Mesendoderm (in vitro differentiated cells): ENCODE data around the gene MUSK.

Source experiments
- DNase-seq: peaks from one replicate; pipeline ENCODE4 v3.0.0; 2013
- H2AK5ac ChIP-seq: 2 replicates; pipeline ENCODE4 v1.6.1; 2013; ENCODE audit warnings: low read length, inconsistent platforms
- H2BK120ac ChIP-seq: 2 replicates; pipeline ENCODE4 v1.6.1; 2013; ENCODE audit warnings: low read depth, mild to moderate bottlenecking, low read length, moderate library complexity, mixed read lengths
- H2BK15ac ChIP-seq: replicated peaks from 2 replicates; pipeline ENCODE4 v1.6.1; 2013; ENCODE audit warnings: low read depth, mild to moderate bottlenecking, moderate library complexity
- H2BK5ac ChIP-seq: 2 replicates; pipeline ENCODE4 v1.6.1; 2013; ENCODE audit warnings: low read length, inconsistent platforms
- H3K18ac ChIP-seq: 2 replicates; pipeline ENCODE4 v1.6.1; 2013; ENCODE audit warnings: mild to moderate bottlenecking, low read length, mixed read lengths
- H3K23ac ChIP-seq: one replicate; pipeline ENCODE4 v1.6.1; 2013; ENCODE audit warnings: low read length
- H3K27ac ChIP-seq: 2 replicates; pipeline ENCODE4 v1.5.1; 2013; ENCODE audit warnings: low read depth, mild to moderate bottlenecking, inconsistent platforms, low read length, moderate library complexity
- H3K27me3 ChIP-seq: 2 replicates; pipeline ENCODE4 v1.6.1; 2013; ENCODE audit warnings: low read length, control low read depth, mild to moderate bottlenecking, inconsistent platforms; ENCODE audit not compliant: insufficient read depth, poor library complexity
- H3K36me3 ChIP-seq: 2 replicates; pipeline ENCODE4 v1.6.1; 2013; ENCODE audit warnings: low read length, inconsistent platforms; ENCODE audit not compliant: control insufficient read depth, insufficient read depth
- H3K4ac ChIP-seq: one replicate; pipeline ENCODE4 v1.6.1; 2013; ENCODE audit warnings: low read depth, mild to moderate bottlenecking, low read length, moderate library complexity
- H3K4me1 ChIP-seq: 2 replicates; pipeline ENCODE4 v1.6.1; 2013; ENCODE audit warnings: low read depth, low read length, inconsistent platforms; ENCODE audit not compliant: control insufficient read depth
- H3K4me2 ChIP-seq: 2 replicates; pipeline ENCODE4 v1.6.1; 2013; ENCODE audit warnings: low read length
- H3K4me3 ChIP-seq: 2 replicates; pipeline ENCODE4 v1.5.1; 2013; ENCODE audit warnings: mild to moderate bottlenecking, low read length
- H3K56ac ChIP-seq: one replicate; pipeline ENCODE4 v1.6.1; 2013; ENCODE audit warnings: low read length
- H3K79me1 ChIP-seq: 2 replicates; pipeline ENCODE4 v1.6.1; 2013; ENCODE audit warnings: low read length, inconsistent platforms
- H3K79me2 ChIP-seq: 2 replicates; pipeline ENCODE4 v1.6.1; 2013; ENCODE audit warnings: mild to moderate bottlenecking, low read length; ENCODE audit not compliant: control insufficient read depth, insufficient read depth
- H3K9ac ChIP-seq: 2 replicates; pipeline ENCODE4 v1.6.1; 2013; ENCODE audit warnings: low read length, inconsistent platforms
- H4K5ac ChIP-seq: one replicate; pipeline ENCODE4 v1.6.1; 2013; ENCODE audit warnings: low read length
- H4K8ac ChIP-seq: one replicate; pipeline ENCODE4 v1.6.1; 2013; ENCODE audit warnings: low read depth, mild to moderate bottlenecking, control low read depth, low read length, moderate library complexity
- WGBS: extraction: QIAGEN DNeasy Blood & Tissue Kit; methylation state at CpG from one replicate; pipeline ENCODE4 v1.1.7; 2013; ENCODE audit warnings: low lambda C conversion rate, missing lambda C conversion rate; ENCODE audit not compliant: insufficient coverage; ENCODE audit errors: extremely low coverage; 5-methylcytosine and 5-hydroxymethylcytosine counted together

MUSK gene

GRCh38 chr9:110835859-110836271 lies 167.3 kb downstream of the MUSK start:
- H3K79me2 ChIP-seq, result no peaks in the 10 kb centered on the region
- no peak overlapping the region for H3K56ac ChIP-seq
- H3K23ac ChIP-seq, result no peak overlapping the region
- no peak overlapping the region for H3K27ac ChIP-seq
- H4K8ac ChIP-seq, result no peak overlapping the region
- no peak overlapping the region for H4K5ac ChIP-seq
- H3K4me2 ChIP-seq, result no peak overlapping the region
- DNase-seq, result no peak
- WGBS, result no CpG with 5 or more reads among the region's 1 CpG
- H3K27me3 ChIP-seq, result peaks cover 2% of the 10 kb centered on the region
- H3K36me3 ChIP-seq, result no peaks in the 10 kb centered on the region
- no peak overlapping the region for H2BK120ac ChIP-seq
- no peak overlapping the region for H3K4me3 ChIP-seq
- no peak overlapping the region for H3K18ac ChIP-seq
- no peaks in the 10 kb centered on the region for H3K4me1 ChIP-seq
- no peak overlapping the region for H2BK15ac ChIP-seq
- H3K4ac ChIP-seq, result no peak overlapping the region
- no peak overlapping the region for H2AK5ac ChIP-seq
- no peak overlapping the region for H3K9ac ChIP-seq
- H2BK5ac ChIP-seq, result no peak overlapping the region
- H3K79me1 ChIP-seq, result no peaks in the 10 kb centered on the region

GRCh38 chr9:110837401-110838005 lies 168.9 kb downstream of the MUSK start:
- DNase-seq, result no peak
- no peak overlapping the region for H3K4me2 ChIP-seq
- no peak overlapping the region for H3K56ac ChIP-seq
- H3K79me1 ChIP-seq, result no peaks in the 10 kb centered on the region
- H3K23ac ChIP-seq, result no peak overlapping the region
- no peaks in the 10 kb centered on the region for H3K79me2 ChIP-seq
- WGBS, result no CpG with 5 or more reads among the region's 2 CpGs
- H3K36me3 ChIP-seq, result no peaks in the 10 kb centered on the region
- H4K8ac ChIP-seq, result no peak overlapping the region
- H2BK15ac ChIP-seq, result no peak overlapping the region
- H3K4ac ChIP-seq, result no peak overlapping the region
- no peak overlapping the region for H3K9ac ChIP-seq
- H3K4me1 ChIP-seq, result no peaks in the 10 kb centered on the region
- no peak overlapping the region for H3K27ac ChIP-seq
- no peak overlapping the region for H2BK120ac ChIP-seq
- H3K18ac ChIP-seq, result no peak overlapping the region
- no peak overlapping the region for H2AK5ac ChIP-seq
- H3K4me3 ChIP-seq, result no peak overlapping the region
- no peak overlapping the region for H4K5ac ChIP-seq
- no peak overlapping the region for H2BK5ac ChIP-seq
- peaks cover 2% of the 10 kb centered on the region for H3K27me3 ChIP-seq

- Histone ChIP-seq H3K4ac (no peak overlapping the region), H3K4me2 (no peak overlapping the region), H3K23ac (no peak overlapping the region), H3K79me2 (no peaks in the 10 kb centered on the region), H2BK120ac (no peak overlapping the region), H4K5ac (no peak overlapping the region), H3K56ac (no peak overlapping the region), H2AK5ac (no peak overlapping the region), H3K27ac (no peak overlapping the region), H3K36me3 (no peaks in the 10 kb centered on the region), H3K18ac (no peak overlapping the region), H3K4me1 (peaks cover 2% of the 10 kb centered on the region), H2BK5ac (no peak overlapping the region), H4K8ac (no peak overlapping the region), H3K9ac (no peak overlapping the region), H3K27me3 (no peaks in the 10 kb centered on the region), H3K4me3 (no peak overlapping the region), H3K79me1 (no peaks in the 10 kb centered on the region), H2BK15ac (no peak overlapping the region)
- WGBS, result no CpG with 5 or more reads among the region's 9 CpGs
- peak; percentile 81 for DNase-seq
Observed at GRCh38 chr9:110842169-110842568, 173.6 kb downstream of the MUSK start.

GRCh38 chr9:110842986-110843385 lies 174.4 kb downstream of the MUSK start:
- no peaks in the 10 kb centered on the region for H3K79me1 ChIP-seq
- no peaks in the 10 kb centered on the region for H3K79me2 ChIP-seq
- peaks cover 2% of the 10 kb centered on the region for H3K4me1 ChIP-seq
- H2BK120ac ChIP-seq, result no peak overlapping the region
- H3K23ac ChIP-seq, result no peak overlapping the region
- H3K27ac ChIP-seq, result no peak overlapping the region
- no peak overlapping the region for H2BK15ac ChIP-seq
- no peaks in the 10 kb centered on the region for H3K27me3 ChIP-seq
- H3K56ac ChIP-seq, result no peak overlapping the region
- no peak overlapping the region for H4K8ac ChIP-seq
- no peak overlapping the region for H3K18ac ChIP-seq
- no peaks in the 10 kb centered on the region for H3K36me3 ChIP-seq
- H2BK5ac ChIP-seq, result no peak overlapping the region
- no peak overlapping the region for H4K5ac ChIP-seq
- H3K4me2 ChIP-seq, result no peak overlapping the region
- no peak overlapping the region for H3K4me3 ChIP-seq
- no peak for DNase-seq
- no peak overlapping the region for H3K9ac ChIP-seq
- H3K4ac ChIP-seq, result no peak overlapping the region
- no peak overlapping the region for H2AK5ac ChIP-seq
- no CpG with 5 or more reads among the region's 3 CpGs for WGBS

- no peaks in the 10 kb centered on the region for H3K36me3 ChIP-seq
- DNase-seq, result no peak
- no peak overlapping the region for H3K27ac ChIP-seq
- no peak overlapping the region for H3K9ac ChIP-seq
- H3K4ac ChIP-seq, result no peak overlapping the region
- no peak overlapping the region for H4K5ac ChIP-seq
- H3K79me2 ChIP-seq, result no peaks in the 10 kb centered on the region
- H3K27me3 ChIP-seq, result no peaks in the 10 kb centered on the region
- H2AK5ac ChIP-seq, result no peak overlapping the region
- H3K4me2 ChIP-seq, result no peak overlapping the region
- no peak overlapping the region for H2BK120ac ChIP-seq
- H2BK5ac ChIP-seq, result no peak overlapping the region
- H2BK15ac ChIP-seq, result no peak overlapping the region
- no peak overlapping the region for H3K23ac ChIP-seq
- no peak overlapping the region for H3K4me3 ChIP-seq
- no peak overlapping the region for H3K18ac ChIP-seq
- WGBS, result no CpG with 5 or more reads among the region's 1 CpG
- H4K8ac ChIP-seq, result no peak overlapping the region
- H3K56ac ChIP-seq, result no peak overlapping the region
- H3K79me1 ChIP-seq, result no peaks in the 10 kb centered on the region
- H3K4me1 ChIP-seq, result peaks cover 2% of the 10 kb centered on the region
Observed at GRCh38 chr9:110844121-110844520, 175.5 kb downstream of the MUSK start.

GRCh38 chr9:110846215-110846614 lies 177.6 kb downstream of the MUSK start:
- H3K79me2 ChIP-seq, result no peaks in the 10 kb centered on the region
- no peak overlapping the region for H4K8ac ChIP-seq
- no peak overlapping the region for H3K56ac ChIP-seq
- H3K18ac ChIP-seq, result no peak overlapping the region
- no peak overlapping the region for H2BK120ac ChIP-seq
- H3K4me3 ChIP-seq, result no peak overlapping the region
- no peak overlapping the region for H2BK5ac ChIP-seq
- no peak overlapping the region for H3K9ac ChIP-seq
- H3K27ac ChIP-seq, result no peak overlapping the region
- no peak for DNase-seq
- peaks cover 2% of the 10 kb centered on the region for H3K4me1 ChIP-seq
- H3K36me3 ChIP-seq, result no peaks in the 10 kb centered on the region
- H2AK5ac ChIP-seq, result no peak overlapping the region
- no CpG with 5 or more reads among the region's 2 CpGs for WGBS
- H3K79me1 ChIP-seq, result no peaks in the 10 kb centered on the region
- H3K27me3 ChIP-seq, result no peaks in the 10 kb centered on the region
- H3K4ac ChIP-seq, result no peak overlapping the region
- no peak overlapping the region for H3K4me2 ChIP-seq
- H2BK15ac ChIP-seq, result no peak overlapping the region
- H4K5ac ChIP-seq, result no peak overlapping the region
- no peak overlapping the region for H3K23ac ChIP-seq
